Measurements from ENCODE around the gene UBE2Q2. TPM values are rescaled to one million over a fixed set of nuclear protein-coding genes. Genes with fewer than 3 reads are reported as not detected.
A peak's percentile ranks its signal among the peaks of the same experiment; 100 is the strongest.

UBE2Q2 gene
- total and polyA plus RNA-seq, 9 of the 15 experiments (the other 6 are each of a cell fraction or from before 2014, with no cell fraction given), result 6.2 to 24.0 (median 16.2) TPM

GRCh38 chr15:75801859-75802593, 41.2 kb upstream of the UBE2Q2 start (continued):
- no peak for TF ChIP-seq CHAMP1 (IDR thresholded peaks at IDR 0.05)
- TF ChIP-seq EZH2 (IDR thresholded peaks at IDR 0.05; ENCODE audit: borderline replicate concordance, low read depth, low read length), result no peak
- no peak for TF ChIP-seq ZNF280B (CRISPR knock-in tag; IDR thresholded peaks at IDR 0.05)
- no peak for TF ChIP-seq BRD4 (IDR thresholded peaks at IDR 0.05)
- peak; percentile 47; the same call in 1 of the 2 replicates for TF ChIP-seq CREM (IDR thresholded peaks at IDR 0.05; ENCODE audit: low read depth)
- TF ChIP-seq SIN3B (IDR thresholded peaks at IDR 0.05; ENCODE audit: low read depth), result no peak
- TF ChIP-seq HMG20B (CRISPR knock-in tag; IDR thresholded peaks at IDR 0.05), result no peak
- TF ChIP-seq IRF1 (CRISPR knock-in tag; IDR thresholded peaks at IDR 0.05; ENCODE audit: borderline replicate concordance), result no peak
- no peak; the same call in 1 of the 2 replicates for TF ChIP-seq SMARCE1 (IDR thresholded peaks at IDR 0.05)
- no peak for TF ChIP-seq ATF1 (CRISPR knock-in tag; IDR thresholded peaks at IDR 0.05)
- TF ChIP-seq ATF1 (tag; IDR thresholded peaks at IDR 0.05), result peak; percentile 44; the same call in 1 of the 2 replicates
- no peak for TF ChIP-seq PTTG1 (tag; IDR thresholded peaks at IDR 0.05; ENCODE audit: low read depth)
- no peak for TF ChIP-seq ARNT (IDR thresholded peaks at IDR 0.05)
- no peak for TF ChIP-seq POLR2AphosphoS2 (IDR thresholded peaks at IDR 0.05; ENCODE audit: low read length)
- TF ChIP-seq THAP12 (CRISPR knock-in tag; IDR thresholded peaks at IDR 0.05), result no peak
- TF ChIP-seq SPI1 (IDR thresholded peaks at IDR 0.05; ENCODE audit: borderline replicate concordance, low read depth, low read length), result no peak
- TF ChIP-seq JUND (IDR thresholded peaks at IDR 0.05; ENCODE audit: borderline replicate concordance, low read depth, low read length), result 0 out of 2 replicates have a peak, but pooled peaks have one; percentile 5
- no peak; the same call in 2 of the 3 replicates for TF ChIP-seq JUND (tag; IDR thresholded peaks at IDR 0.05; ENCODE audit: borderline replicate concordance, low read depth, low read length)
- 0 out of 2 replicates have a peak, but pooled peaks have one; percentile 7 for TF ChIP-seq HMBOX1 (IDR thresholded peaks at IDR 0.05)

All from K562 (cell line).